DND-41 (cell line): Measurements from ENCODE around the gene ADAMTS3.

Experiments
- CTCF ChIP-seq: IDR thresholded peaks from 2 replicates; pipeline ENCODE4 v1.5.1; 2012; ENCODE audit warnings: borderline replicate concordance, low read length, moderate library complexity, mild to moderate bottlenecking; ENCODE audit not compliant: poor library complexity, severe bottlenecking; ENCODE audit errors: extremely low read depth
- EZH2 ChIP-seq: IDR thresholded peaks from 3 replicates; pipeline ENCODE4 v1.6.1; 2012; ENCODE audit warnings: borderline replicate concordance, low read depth, mild to moderate bottlenecking, moderate library complexity, low read length, inconsistent platforms; ENCODE audit not compliant: severe bottlenecking

GRCh38 chr4:72429397-72429889, 139.6 kb downstream of the ADAMTS3 start:
- TF ChIP-seq CTCF (no peak), EZH2 (no peak)
